GM12875 (cell line): ENCODE results near the gene CDK17.

ENCODE experiments used
- H3K4me3 ChIP-seq: one replicate; pipeline ENCODE4 v1.5.1; 2011; ENCODE audit warnings: low read depth, low read length, control low read depth
- TF ChIP-seq, protein P1 (sequence below): IDR thresholded peaks from 2 replicates; pipeline ENCODE4 v1.5.1; 2011; ENCODE audit warnings: low read depth, mild to moderate bottlenecking, control low read depth, inconsistent platforms, low read length, moderate library complexity, borderline replicate concordance; ENCODE audit not compliant: insufficient read depth

Gene CDK17

DNA sequence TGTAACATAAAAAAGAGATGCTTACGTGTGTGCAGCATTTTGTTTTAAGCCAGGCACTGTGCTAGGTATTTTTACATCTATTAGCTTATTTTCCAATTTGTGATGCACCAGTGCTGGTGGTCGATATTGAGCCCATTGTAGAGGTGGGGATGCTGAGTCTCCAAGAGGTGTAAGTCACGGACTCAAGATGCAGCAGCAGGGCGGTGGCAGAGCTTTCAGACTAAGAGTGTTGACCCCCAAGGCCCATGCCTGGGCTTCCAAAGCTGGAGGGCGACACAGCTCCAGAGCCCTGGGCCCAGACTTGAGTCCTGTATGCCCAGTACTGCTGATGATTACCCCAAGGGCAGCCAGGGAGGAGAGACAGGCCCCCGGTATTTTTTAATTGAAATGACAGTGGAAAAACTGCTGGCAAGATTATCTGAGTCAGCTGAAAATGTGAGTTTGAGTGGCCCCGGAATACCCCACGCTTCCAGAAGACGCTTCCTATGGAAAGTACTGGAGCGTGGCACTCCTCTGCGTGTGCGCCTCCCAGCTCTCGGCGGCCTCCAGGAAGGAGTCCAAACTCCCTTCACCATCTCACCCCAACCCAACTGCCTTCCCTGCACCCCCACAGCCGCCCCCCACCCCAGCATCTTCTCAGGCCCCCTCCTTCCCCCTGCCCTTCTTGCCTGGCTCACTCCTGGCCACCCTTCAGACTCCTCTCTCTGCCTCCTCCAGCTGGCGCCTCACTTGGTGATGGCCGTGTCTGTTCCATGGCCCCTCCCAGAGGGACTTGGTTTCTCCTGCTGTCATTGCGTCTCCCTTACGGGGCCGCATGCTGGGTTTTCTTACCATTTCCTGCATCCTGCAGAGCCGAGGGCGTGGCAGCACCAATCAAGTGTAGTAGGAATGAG, 165.4 kb downstream of the CDK17 start:
- TF ChIP-seq, protein P1, sequence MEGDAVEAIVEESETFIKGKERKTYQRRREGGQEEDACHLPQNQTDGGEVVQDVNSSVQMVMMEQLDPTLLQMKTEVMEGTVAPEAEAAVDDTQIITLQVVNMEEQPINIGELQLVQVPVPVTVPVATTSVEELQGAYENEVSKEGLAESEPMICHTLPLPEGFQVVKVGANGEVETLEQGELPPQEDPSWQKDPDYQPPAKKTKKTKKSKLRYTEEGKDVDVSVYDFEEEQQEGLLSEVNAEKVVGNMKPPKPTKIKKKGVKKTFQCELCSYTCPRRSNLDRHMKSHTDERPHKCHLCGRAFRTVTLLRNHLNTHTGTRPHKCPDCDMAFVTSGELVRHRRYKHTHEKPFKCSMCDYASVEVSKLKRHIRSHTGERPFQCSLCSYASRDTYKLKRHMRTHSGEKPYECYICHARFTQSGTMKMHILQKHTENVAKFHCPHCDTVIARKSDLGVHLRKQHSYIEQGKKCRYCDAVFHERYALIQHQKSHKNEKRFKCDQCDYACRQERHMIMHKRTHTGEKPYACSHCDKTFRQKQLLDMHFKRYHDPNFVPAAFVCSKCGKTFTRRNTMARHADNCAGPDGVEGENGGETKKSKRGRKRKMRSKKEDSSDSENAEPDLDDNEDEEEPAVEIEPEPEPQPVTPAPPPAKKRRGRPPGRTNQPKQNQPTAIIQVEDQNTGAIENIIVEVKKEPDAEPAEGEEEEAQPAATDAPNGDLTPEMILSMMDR: no peak
- H3K4me3 ChIP-seq: no peak overlapping the region

DNA sequence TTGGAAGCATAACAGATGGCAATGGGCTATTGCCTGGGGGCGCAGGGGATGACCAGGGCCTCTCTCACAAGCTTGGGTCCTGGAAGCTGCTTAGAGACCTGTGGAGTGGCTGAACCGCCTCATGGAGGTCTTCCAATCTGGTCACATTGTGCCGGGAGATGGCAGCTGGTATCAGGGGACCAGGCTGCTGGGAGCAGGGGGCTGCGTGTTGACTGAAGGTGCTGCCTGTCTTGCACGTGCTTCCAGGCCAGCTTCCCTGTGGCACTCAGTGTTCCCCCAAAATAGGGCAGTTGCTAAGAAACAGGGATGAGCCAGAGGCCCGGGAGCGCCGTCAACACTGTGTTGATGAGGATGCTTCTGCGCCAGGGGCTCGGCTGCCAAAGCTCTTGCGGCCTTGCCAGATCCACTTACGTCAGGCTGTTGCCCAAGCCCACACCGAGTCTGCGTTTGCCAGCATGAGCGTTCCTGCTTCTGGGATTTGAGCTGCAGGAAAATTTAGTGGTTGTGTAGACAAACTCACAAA, 166.2 kb downstream of the CDK17 start:
- TF ChIP-seq, protein P1: no peak

DNA sequence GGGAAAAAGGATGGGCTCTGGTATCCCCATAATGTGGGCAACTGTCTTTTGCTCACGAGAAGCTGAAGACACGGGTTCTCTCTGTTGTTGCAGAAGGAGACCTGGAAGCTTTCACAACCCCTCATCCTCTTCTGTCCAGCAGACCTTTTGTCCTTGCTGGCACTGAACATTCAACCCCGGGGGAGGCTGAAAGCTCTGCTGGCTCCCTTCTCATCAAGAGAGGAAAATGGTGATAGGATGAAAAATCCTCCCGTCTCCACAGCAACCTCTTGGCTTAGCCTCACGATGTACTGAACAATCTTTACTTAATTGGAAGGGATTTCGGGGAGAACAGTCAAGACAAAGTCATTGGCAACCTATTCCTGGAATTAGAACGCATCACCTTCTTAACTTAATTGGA, 167.1 kb downstream of the CDK17 start:
- H3K4me3 ChIP-seq: no peak overlapping the region
- TF ChIP-seq, protein P1: no peak

More for the DNA sequence above, 166.2 kb downstream of the CDK17 start:
- H3K4me3 ChIP-seq: no peak overlapping the region

DNA sequence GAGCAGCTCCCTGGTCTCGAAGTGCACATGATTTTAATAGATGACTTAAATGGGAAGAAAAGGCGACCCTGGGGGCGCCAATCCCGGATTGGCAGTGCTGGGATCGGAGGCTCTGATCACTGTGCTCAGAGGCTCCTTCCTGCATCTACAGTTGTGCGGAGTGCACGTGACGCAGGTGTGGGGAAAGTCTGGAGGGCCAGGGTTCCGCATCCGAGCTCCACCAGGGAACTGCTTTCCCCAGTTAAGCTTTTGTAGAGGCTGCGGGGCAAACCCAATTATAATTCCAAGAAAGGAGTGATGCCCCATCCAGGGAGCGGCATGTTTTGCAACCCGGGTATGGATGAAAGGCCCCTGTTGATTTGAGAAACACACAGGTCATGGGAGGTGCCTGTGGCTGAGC, 169.6 kb downstream of the CDK17 start:
- TF ChIP-seq, protein P1: no peak

DNA sequence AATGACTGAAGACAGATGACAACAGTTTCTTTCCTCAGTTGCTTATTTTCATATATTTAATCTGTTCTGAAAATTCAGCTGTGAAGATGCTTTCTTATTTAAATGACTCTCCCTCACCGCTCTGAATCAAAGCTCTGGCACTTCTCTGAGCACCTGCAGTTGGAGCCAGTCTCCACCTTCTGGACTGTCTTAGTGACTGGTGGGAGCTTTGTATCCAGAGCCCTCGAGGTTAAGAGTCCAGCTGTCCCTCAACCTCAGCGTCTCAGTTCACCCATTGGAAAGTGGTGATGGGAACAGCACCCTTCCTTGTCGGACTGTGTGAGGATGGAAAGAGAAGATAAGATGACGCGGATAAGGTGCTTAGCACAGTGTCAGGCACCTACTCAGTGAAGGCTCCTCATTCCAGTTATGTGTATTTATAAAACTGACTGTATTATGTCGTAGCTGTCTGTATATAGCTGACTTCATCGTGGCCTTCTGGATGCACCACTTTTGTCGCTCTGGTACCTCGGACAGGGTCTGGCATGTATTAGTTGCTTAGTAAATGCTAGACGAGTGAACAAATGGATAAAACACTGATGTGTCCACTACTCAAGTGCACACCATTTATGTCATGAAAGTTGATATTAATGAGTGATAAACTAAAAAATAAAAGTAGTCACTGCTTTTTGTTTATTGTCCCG, 171.5 kb downstream of the CDK17 start:
- TF ChIP-seq, protein P1: no peak
- no peak overlapping the region for H3K4me3 ChIP-seq

More for the DNA sequence above, 169.6 kb downstream of the CDK17 start:
- H3K4me3 ChIP-seq: no peak overlapping the region
